ENCODE data around the gene INPP5E. TPM values are rescaled to one million over a fixed set of nuclear protein-coding genes. Genes with fewer than 3 reads are reported as not detected.

The INPP5E gene
- total RNA-seq, 2 donors from 2014 or later, result 26.0 to 32.7 TPM

GRCh38 chr9:136482046-136482792 lies 42.6 kb upstream of the INPP5E start:
- no peaks in the 10 kb centered on the region for H3K27me3 Mint-ChIP-seq
- H3K4me1 Mint-ChIP-seq, result peaks cover 26% of the 10 kb centered on the region
- peak overlapping the region; percentile 92 for H3K27ac Mint-ChIP-seq
- no peak for ATAC-seq
- peak overlapping the region; percentile 98 for H3K4me3 Mint-ChIP-seq
- H3K9me3 ChIP-seq (ENCODE audit: control insufficient read depth, low read length, poor library complexity, severe bottlenecking), result no peaks in the 10 kb centered on the region
- peak in 1 of 3 donors; percentile 27 for DNase-seq
- peaks cover 2% of the 10 kb centered on the region for H3K36me3 Mint-ChIP-seq (ENCODE audit: low read depth)

GRCh38 chr9:136481558-136481957 lies 41.9 kb upstream of the INPP5E start:
- Mint-ChIP-seq H3K27ac (peak overlapping the region; percentile 92), H3K27me3 (no peaks in the 10 kb centered on the region), H3K4me3 (peak overlapping the region; percentile 98), H3K36me3 (ENCODE audit: low read depth) (peaks cover 2% of the 10 kb centered on the region), H3K4me1 (peaks cover 26% of the 10 kb centered on the region)
- ATAC-seq (no peak), DNase-seq (no peak)
- H3K9me3 ChIP-seq (ENCODE audit: control insufficient read depth, low read length, poor library complexity, severe bottlenecking), result no peaks in the 10 kb centered on the region

- peaks cover 14% of the 10 kb centered on the region for H3K4me1 Mint-ChIP-seq
- H3K27ac Mint-ChIP-seq, result no peak overlapping the region
- no peak overlapping the region for H3K4me3 Mint-ChIP-seq
- DNase-seq, result no peak
- ATAC-seq, result no peak
- H3K9me3 ChIP-seq (ENCODE audit: control insufficient read depth, low read length, poor library complexity, severe bottlenecking), result no peaks in the 10 kb centered on the region
- H3K36me3 Mint-ChIP-seq (ENCODE audit: low read depth), result no peaks in the 10 kb centered on the region
- H3K27me3 Mint-ChIP-seq, result no peaks in the 10 kb centered on the region
Observed at GRCh38 chr9:136476369-136477150, 36.9 kb upstream of the INPP5E start.

GRCh38 chr9:136474974-136475865 lies 35.6 kb upstream of the INPP5E start:
- no peaks in the 10 kb centered on the region for H3K27me3 Mint-ChIP-seq
- DNase-seq (no peak), ATAC-seq (no peak)
- no peaks in the 10 kb centered on the region for H3K9me3 ChIP-seq (ENCODE audit: control insufficient read depth, low read length, poor library complexity, severe bottlenecking)
- H3K27ac Mint-ChIP-seq, result no peak overlapping the region
- peaks cover 10% of the 10 kb centered on the region for H3K4me1 Mint-ChIP-seq
- H3K4me3 Mint-ChIP-seq, result peak overlapping the region; percentile 36
- no peaks in the 10 kb centered on the region for H3K36me3 Mint-ChIP-seq (ENCODE audit: low read depth)

- DNase-seq (no peak), ATAC-seq (no peak)
- H3K27me3 Mint-ChIP-seq, result no peaks in the 10 kb centered on the region
- no peak overlapping the region for H3K27ac Mint-ChIP-seq
- H3K36me3 Mint-ChIP-seq (ENCODE audit: low read depth), result no peaks in the 10 kb centered on the region
- H3K9me3 ChIP-seq (ENCODE audit: control insufficient read depth, low read length, poor library complexity, severe bottlenecking), result no peaks in the 10 kb centered on the region
- H3K4me3 Mint-ChIP-seq, result no peak overlapping the region
- peaks cover 7% of the 10 kb centered on the region for H3K4me1 Mint-ChIP-seq
Observed at GRCh38 chr9:136474021-136474640, 34.5 kb upstream of the INPP5E start.

GRCh38 chr9:136473354-136473721 lies 33.7 kb upstream of the INPP5E start:
- H3K4me3 Mint-ChIP-seq, result no peak overlapping the region
- peaks cover 5% of the 10 kb centered on the region for H3K4me1 Mint-ChIP-seq
- no peaks in the 10 kb centered on the region for H3K27me3 Mint-ChIP-seq
- no peak for DNase-seq
- ATAC-seq, result no peak
- H3K27ac Mint-ChIP-seq, result no peak overlapping the region
- no peaks in the 10 kb centered on the region for H3K36me3 Mint-ChIP-seq (ENCODE audit: low read depth)
- no peaks in the 10 kb centered on the region for H3K9me3 ChIP-seq (ENCODE audit: control insufficient read depth, low read length, poor library complexity, severe bottlenecking)

- H3K4me3 Mint-ChIP-seq, result no peak overlapping the region
- ATAC-seq, result no peak
- H3K9me3 ChIP-seq (ENCODE audit: control insufficient read depth, low read length, poor library complexity, severe bottlenecking), result no peaks in the 10 kb centered on the region
- H3K36me3 Mint-ChIP-seq (ENCODE audit: low read depth), result no peaks in the 10 kb centered on the region
- DNase-seq, result no peak
- no peak overlapping the region for H3K27ac Mint-ChIP-seq
- H3K4me1 Mint-ChIP-seq, result peaks cover 3% of the 10 kb centered on the region
- no peaks in the 10 kb centered on the region for H3K27me3 Mint-ChIP-seq
Observed at GRCh38 chr9:136472640-136473353, 33.2 kb upstream of the INPP5E start.

GRCh38 chr9:136471802-136472487 lies 32.3 kb upstream of the INPP5E start:
- no peaks in the 10 kb centered on the region for H3K9me3 ChIP-seq (ENCODE audit: control insufficient read depth, low read length, poor library complexity, severe bottlenecking)
- DNase-seq (no peak), ATAC-seq (no peak)
- Mint-ChIP-seq H3K4me3 (no peak overlapping the region), H3K27me3 (no peaks in the 10 kb centered on the region), H3K36me3 (ENCODE audit: low read depth) (no peaks in the 10 kb centered on the region), H3K4me1 (no peaks in the 10 kb centered on the region), H3K27ac (no peak overlapping the region)

GRCh38 chr9:136470792-136471469 lies 31.3 kb upstream of the INPP5E start:
- H3K4me3 Mint-ChIP-seq, result no peak overlapping the region
- no peak for DNase-seq
- no peak for ATAC-seq
- peak overlapping the region; percentile 39 for H3K27ac Mint-ChIP-seq
- no peaks in the 10 kb centered on the region for H3K9me3 ChIP-seq (ENCODE audit: control insufficient read depth, low read length, poor library complexity, severe bottlenecking)
- no peaks in the 10 kb centered on the region for H3K27me3 Mint-ChIP-seq
- H3K4me1 Mint-ChIP-seq, result peaks cover 2% of the 10 kb centered on the region
- H3K36me3 Mint-ChIP-seq (ENCODE audit: low read depth), result no peaks in the 10 kb centered on the region

- H3K4me1 Mint-ChIP-seq, result peaks cover 2% of the 10 kb centered on the region
- DNase-seq (no peak), ATAC-seq (no peak)
- no peak overlapping the region for H3K4me3 Mint-ChIP-seq
- peaks cover 1% of the 10 kb centered on the region for H3K36me3 Mint-ChIP-seq (ENCODE audit: low read depth)
- no peaks in the 10 kb centered on the region for H3K27me3 Mint-ChIP-seq
- H3K9me3 ChIP-seq (ENCODE audit: control insufficient read depth, low read length, poor library complexity, severe bottlenecking), result no peaks in the 10 kb centered on the region
- no peak overlapping the region for H3K27ac Mint-ChIP-seq
Observed at GRCh38 chr9:136470356-136470755, 30.7 kb upstream of the INPP5E start.

GRCh38 chr9:136467766-136468165 lies 28.1 kb upstream of the INPP5E start:
- H3K27me3 Mint-ChIP-seq, result no peaks in the 10 kb centered on the region
- H3K9me3 ChIP-seq (ENCODE audit: control insufficient read depth, low read length, poor library complexity, severe bottlenecking), result no peaks in the 10 kb centered on the region
- peaks cover 4% of the 10 kb centered on the region for H3K36me3 Mint-ChIP-seq (ENCODE audit: low read depth)
- no peak for ATAC-seq
- H3K27ac Mint-ChIP-seq, result no peak overlapping the region
- peaks cover 2% of the 10 kb centered on the region for H3K4me1 Mint-ChIP-seq
- DNase-seq, result no peak
- no peak overlapping the region for H3K4me3 Mint-ChIP-seq
